Endometrial microvascular endothelial cells (primary cell): ENCODE results near the gene FRMD4B. TPM values are rescaled to one million over a fixed set of nuclear protein-coding genes. Genes with fewer than 3 reads are reported as not detected.

Experiments used
- in situ Hi-C: cut with HindIII; loops from 2 replicates; pipeline ENCODE4 v1.10.0; 2017; ENCODE audit warnings: low sequenced_read_pairs, low pct_unique_long_range_greater_than_20kb; ENCODE audit errors: inconsistent ontology term
- total RNA-seq: library from RNA; depleted of rRNA; stranded (reverse); fragments of >200 nt; gene quantifications from one replicate; pipeline ENCODE4 v1.2.3, GENCODE V29; 2015; ENCODE audit errors: inconsistent ontology term

The FRMD4B gene
- total RNA-seq, 1 donor from 2014 or later: 37.8 TPM

DNA sequence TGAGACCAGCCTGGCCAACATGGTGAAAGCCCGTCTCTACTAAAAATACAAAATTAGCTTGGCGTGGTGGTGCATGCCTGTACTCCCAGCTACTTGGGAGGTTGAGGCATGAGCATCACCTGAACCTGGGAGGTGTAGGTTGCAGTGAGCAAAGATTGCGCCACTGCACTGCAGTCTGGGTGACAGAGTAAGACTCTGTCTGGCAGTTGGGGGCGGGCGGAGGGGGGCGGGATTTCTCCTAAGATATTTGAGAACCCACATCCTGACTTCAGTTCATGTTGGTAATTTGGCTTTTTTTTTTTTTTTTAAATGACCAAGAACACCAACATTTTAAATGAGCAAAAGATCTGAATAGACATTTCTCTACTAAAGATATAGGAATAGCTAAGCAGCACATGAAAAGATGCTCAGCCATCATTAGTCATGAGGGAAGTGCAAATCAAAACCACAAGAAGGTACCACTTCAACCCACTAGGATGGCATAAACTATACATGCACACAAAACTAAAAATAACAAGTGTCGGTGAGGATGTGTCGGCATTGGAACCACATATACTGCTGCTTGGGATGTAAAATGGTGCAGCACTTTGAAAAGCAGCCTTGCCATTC, 187.9 kb downstream of the FRMD4B start:
- in situ Hi-C loops: no loop called here

DNA sequence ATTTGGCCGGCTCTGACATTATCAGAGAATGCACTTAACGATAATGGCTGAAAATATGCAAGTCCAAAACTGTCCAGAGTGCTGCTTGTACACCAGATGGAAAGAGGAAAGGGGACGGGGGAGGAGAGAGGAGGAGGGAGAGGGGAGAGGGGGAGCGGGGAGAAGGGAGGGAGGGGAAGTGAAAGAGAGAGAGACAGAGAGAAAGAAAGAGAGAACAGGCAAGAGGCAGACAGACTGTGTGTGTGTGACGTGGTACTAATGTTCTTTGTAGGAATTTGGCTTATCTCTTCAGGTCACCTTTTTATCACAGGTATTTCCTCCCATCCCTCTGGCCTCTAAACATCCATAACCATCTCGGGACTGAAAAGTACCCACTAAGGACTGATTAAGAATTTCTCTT, 188.4 kb downstream of the FRMD4B start:
- in situ Hi-C loops: no loop called here

DNA sequence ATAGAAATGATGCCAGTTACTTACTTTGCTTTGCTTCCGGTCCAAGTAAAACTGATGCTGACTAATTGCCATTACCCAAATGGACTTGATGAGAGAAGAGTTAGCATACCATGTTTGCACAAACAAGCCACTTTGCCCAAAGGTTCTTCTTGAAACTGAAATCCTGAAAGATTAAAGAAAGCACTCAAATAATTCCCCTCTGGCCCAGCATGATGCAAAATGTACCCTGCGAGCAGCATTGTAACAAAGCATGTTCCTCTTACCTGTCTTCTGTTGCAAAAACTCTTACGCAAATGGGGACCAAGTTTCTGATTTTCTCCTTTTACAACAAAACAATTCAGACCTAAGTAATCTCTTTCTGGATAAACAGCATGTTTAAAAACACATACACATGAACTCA, 189.0 kb downstream of the FRMD4B start:
- in situ Hi-C loops: no loop called here

DNA sequence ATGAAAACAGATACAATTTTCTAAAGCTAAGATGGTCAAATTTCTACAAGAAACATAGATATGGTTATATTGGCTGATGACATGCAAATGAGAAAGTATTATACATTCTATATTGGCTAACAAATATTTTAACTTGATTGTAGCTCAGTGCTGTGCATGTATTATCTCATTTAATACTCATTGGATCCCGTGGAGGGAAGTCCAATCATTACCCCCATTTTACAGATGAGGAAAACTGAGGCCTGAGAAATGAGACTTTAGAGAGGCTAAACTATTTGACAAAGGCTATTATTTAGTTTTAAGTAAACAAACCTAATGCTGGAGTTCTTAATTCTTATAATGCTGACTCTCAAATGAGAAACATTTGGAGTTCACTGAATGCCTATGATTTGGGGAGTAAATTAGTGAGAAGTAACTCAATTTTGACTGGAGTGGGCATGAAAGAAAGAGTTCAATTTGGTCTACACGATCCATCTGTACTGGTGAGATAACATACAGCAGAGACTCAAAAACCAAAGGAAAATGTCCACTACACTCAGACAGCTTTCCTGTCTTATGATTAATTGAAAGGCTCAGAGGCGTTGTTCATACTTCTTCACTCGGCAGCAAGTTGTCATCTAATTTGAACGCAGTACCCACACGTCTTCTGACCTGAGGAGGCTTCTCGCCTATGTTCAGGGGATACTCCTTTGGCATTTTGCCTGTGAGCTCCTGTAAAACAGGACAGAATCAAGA, 191.3 kb downstream of the FRMD4B start:
- in situ Hi-C loops: no loop called here

DNA sequence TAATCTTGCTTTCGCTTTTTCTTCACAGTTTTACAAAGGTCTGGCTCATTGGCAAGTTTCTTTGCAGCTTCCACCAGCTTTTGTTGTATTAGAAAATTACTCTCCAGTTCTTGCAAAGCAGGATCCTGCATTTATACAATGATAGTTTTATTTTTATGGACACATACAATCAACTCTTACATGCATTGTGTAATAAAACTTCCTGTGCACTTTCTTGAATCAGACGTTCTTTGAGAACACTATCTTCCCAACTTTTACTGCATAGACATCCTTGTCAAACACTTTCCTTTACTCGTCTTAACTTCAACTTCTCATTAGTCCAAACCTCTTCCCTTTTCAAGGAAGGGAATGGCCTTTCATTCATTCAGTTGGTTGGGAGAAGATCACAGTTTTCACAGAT, 192.1 kb downstream of the FRMD4B start:
- in situ Hi-C loops: no loop called here

DNA sequence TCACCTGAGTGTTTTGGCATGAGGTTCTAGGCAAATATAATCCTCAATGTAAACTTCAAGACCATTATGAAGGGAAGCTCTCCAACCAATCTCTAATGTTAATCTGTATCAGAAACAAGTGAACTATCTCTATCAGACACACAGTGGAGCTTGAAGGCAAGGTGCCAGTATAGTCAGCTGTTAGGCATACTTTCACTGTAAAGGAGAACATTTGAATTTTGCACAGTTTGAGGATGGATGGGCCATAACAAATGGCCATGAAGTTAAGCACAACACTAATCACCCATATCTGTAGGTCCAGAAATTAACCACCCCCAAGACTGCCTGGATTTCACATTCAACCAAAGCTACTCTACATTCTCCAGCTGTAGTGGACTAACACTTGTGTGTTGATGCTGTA, 194.4 kb downstream of the FRMD4B start:
- in situ Hi-C loops: no loop called here

DNA sequence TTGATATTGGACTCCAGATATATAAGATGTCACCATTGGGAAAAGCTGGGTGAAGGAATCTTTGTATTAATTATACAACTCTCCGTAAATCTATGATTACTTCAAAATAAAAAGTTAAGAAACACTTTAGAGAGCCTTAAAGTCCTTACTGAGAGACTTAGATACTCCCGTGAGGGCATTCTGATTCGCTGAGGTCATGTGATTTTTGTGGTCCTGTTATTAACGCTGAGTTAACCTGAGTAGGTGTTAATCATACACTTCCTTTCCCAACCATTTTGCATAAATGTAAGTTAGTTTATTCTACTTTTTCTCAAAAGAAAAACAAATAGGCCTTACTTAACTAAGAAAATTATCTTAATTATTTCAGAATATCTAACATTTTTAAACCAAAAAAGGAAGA, 196.4 kb downstream of the FRMD4B start:
- in situ Hi-C loops: no loop called here

DNA sequence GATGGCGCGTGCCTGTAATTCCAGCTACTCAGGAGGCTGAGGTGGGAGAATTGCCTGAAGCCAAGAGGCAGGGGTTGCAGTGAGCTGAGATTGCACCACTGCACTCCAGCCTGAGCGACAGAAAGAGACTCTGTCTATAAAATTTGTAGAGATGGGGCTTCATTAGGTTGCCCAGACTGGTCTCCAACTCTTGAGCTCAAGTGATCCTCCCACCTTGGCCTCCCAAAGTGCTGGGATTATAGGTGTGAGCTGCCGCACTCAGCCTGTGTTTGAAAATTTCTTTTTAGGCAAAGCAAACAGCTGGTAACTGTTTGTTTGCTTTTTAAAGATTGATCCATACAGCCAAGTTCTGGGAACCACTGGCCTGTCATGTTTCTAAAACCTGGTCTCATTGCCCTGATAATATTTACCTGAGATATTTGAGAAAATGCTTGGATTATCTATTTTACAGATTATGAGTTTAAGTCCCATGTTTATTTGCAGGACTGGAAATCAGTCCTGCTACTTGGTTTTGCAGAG, 199.3 kb downstream of the FRMD4B start:
- in situ Hi-C loops: no loop called here

DNA sequence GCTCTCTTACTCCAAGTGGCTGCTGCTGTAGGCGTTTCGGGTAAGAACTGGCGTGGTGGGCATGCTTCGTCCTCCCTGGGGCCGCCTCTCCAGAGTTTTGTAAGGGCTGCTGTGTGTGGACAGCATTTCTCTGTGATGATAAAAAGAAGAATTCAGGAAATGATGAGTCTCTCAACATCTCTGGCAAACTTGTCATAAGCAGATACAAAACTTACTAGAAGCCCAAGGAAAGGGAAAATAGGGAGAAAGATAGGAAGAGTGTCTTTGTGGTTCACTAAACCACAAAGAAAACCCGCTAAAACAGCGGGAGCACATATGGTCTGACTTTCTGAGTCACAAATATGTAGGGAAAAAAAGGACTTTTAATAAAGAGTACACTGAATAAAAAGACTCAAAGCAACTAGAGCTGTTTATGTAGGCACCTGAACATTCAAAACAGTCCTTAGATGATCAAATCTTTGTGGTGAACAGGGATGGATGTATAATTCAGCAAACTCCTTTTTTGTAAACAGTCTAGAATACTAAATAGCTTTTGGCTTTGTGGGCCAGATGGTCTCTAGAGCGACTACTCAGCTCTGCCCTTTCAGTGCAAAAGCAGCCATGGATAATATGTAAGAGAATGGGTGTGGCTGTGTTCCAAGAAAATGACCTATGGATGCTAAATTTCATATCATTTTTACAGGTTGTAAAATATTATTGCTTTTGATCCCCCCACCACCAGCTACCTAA, 203.1 kb downstream of the FRMD4B start:
- in situ Hi-C loops: no loop called here

DNA sequence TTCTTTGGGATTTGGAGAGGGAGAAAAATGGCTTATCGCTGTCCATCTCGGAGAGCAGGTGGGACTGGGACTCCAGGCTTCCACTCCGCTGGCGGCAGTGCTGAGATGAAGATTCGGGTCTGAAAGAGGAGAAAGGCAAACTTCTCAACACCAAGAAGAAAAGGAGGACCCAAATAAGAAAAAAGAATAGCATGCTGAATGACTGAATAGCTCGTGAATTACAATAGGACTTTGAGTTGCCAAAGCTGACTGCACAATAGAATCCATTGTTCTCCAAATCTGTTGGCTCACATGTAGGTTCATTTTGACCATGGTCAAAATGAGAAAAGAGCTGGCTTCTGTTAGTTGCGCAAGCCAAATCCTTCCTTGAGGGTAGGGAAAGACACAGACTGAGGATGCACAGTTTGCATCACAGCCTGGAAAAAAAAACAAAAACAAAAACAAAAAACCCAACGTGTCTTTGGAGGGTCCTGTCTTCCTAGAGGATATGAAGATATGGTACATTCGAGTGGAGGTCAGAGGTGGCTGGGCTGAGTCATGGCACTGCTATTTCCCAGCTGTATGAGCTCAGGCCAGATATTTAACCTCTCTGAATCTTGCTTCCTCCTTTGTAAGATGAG, 204.2 kb downstream of the FRMD4B start:
- in situ Hi-C loops: no loop called here

DNA sequence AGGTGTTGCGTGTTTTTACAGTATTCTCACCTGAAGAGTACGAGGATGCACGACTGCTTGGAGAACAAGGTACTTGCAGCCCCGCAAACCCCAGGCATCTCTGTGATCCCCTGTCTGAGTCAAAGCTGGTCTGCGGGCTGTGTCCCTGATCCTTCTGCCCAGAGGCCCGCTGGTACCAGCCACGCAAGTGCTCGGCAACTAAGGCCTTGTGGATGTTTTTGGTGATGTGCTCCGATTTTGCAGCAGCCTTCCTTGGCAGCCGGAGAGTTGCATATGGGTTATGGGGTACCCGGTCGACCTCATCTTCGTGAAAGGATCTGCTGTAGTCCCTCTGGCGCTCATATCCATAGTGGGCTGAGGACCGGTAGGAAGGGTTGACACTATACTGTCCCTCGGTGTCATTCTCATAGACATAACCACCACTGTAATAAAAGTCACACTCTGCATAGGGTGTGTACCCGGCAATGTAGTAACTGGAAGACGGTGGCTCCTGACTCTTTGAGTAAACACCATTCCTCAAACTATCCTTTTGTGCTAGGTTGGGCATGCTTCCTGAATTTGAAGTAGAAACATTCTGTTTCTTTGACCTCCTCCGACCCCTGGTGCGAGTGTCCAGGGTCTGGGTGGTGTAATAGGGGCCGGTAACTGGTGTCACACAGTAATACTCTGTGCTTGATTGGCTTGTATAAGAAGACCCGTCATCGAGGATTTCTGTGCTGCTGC, 204.9 kb downstream of the FRMD4B start:
- in situ Hi-C loops: no loop called here

DNA sequence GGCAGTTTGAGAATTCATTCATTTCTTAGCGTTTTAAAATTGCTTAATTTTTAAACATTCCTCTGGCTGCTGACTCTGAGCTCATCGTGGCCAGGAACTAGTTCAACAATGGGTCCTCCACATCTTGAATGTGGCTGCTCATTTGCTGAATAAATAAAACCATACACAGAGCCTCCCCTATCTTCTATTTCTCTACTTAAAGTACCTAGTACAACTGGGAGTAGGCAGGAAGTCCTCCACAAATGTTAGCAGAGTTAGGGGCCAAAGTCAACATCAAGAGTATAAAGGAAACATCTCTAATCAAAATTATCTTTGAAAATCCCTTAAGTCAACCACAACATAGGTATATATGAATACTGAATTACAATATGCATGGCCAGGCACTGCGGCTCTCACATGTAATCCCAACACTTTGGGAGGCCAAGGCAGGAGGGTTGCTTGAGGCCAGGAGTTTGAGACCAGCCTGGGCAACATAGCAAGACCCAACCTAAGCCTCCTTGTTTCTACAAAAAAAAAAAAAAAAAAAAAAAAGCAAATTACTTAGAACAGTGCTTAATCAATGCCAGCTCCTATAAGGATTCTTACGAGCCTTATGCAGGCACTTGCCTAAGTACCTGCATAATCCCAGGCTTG, 206.0 kb downstream of the FRMD4B start:
- in situ Hi-C loops: no loop called here

DNA sequence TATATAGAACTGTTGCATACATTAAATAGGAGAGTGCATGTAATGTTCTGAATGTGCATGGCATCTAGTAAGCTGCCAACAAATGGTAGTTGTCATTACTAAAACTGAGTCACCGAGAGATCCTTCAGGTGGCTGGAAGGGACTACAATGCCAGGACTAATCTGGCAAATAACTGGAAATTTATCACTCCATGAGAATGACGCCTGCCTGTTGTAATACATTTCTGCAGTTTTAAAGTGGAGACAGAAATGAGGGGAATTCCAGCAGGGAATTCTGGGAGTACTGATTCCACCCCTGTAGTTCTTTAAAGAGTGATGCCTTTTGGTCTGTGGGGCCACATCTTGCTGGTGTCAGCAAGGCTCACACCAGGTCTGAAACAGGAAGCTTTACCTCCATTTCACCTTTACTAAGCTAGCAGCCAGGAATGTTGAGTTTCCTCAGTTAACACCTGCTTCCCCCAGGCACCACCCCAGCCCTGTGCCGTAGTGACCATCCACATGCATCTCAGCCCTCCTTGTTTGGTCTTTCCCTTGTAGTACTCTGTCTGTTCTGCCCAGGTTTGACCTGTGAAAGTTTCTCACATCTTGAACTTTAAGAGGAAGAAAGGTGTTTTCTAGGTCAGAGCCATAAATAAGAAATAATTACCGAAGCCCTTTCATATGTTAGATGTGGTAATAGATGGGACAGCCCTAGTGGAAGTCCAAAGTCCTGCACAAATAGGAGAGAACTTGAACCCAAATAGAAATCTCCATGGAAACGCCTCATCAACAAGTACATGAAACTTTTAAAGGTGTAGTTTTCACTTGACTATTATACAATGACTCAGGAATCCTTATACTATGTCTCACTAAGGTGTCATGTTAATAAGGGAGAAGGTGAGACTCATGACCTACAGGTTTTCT, 206.8 kb downstream of the FRMD4B start:
- in situ Hi-C loops: no loop called here

DNA sequence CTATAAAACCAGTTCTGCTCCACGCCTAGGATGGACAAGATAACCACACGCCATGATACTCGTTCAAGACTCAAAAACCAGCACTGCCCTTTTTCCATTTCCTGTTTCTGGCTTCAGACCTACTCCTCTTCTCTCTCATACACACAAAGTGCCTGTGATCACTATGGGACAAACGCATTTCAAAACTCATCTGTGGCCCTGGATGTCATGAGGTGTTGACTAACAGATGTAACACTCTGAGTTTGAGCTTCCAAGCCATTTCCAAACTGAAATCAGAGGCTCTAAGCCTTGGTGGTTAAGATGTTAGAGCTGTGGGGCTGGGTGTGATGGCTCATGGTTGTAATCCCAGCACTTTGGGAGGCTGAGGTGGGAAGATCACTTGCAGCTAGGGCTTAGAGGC, 207.8 kb downstream of the FRMD4B start:
- in situ Hi-C loops: no loop called here

DNA sequence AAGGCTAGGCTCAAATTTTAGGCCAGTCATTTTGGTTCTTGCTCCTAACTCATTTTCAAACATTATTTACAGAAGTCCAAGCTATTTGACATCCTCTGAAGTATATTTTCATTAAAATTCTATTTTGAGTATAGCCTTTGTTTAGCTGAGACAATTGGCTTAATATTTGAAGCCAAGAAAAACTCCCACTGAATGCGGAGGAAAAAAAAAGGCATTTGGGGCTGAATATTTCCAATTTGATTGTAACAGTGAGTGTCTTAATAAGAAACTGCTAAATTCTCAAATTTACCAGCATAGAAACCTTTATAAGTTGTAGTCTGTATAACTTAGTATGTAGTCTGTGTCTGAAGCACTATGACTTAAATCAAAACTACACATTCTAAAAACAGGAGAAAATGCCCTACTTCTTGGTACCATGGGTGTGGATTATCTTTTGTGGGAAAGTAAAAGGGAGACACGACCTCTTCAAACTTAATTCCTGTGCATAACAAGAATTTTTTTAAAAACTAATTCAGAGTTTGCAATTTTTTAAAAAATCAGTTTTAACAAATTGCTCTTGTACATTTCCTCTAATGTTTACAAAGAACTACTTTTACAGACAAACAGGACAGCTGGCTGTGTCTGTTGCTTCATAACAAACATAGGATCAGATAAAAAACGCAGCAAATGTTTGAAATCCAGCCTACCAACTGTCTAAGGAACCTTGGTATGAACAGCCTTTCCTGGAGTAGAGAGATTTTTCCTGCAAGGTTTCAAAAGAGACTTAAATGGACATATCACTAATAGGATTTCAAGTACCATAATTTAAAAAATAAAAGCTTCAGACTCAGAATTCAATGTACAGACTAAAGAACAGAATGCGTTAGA, 210.8 kb downstream of the FRMD4B start:
- in situ Hi-C loops: no loop called here

DNA sequence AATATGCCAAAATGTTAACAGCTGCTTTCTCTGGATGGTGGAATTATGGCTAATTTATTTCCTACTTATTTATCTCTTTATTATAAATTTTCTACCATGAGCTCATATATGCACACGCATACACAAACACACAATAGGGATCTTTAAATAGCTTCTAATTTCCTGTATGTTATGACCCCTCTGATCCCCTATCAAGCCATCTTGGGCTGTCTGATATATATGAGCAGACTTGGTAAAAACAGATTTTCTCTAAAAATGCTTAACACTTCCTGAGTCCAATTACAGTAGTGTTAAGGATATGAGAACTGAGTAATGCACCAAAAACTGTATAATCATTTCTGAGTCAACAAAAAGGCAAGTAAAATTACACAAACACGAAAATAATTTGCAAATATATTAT, 211.4 kb downstream of the FRMD4B start:
- in situ Hi-C loops: no loop called here

DNA sequence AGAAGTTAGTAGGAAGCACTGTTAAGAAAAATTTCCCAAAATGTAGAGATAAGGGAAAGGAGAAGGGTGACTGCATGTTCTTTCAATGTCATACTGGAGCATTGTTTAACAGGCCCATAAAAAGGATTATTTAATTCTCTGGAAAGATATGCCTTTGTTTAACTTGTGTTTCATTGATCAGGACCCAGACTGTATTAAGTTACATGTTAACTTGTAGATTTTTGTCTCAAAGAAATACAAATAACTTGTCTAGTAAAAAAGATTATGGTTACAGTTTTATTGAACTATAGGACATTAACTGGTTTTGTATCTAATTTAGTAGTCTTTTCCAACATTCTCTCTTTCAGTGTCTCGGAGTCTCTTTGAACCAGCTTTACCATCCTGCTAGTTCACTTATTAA, 213.8 kb downstream of the FRMD4B start:
- in situ Hi-C loops: no loop called here
